Measurements from ENCODE around the gene RAN. TPM values are rescaled to one million over a fixed set of nuclear protein-coding genes. Genes with fewer than 3 reads are reported as not detected.

Gene RAN
- 165 and 364 TPM in 2 replicates for total RNA-seq

GRCh38 chr12:130871286-130872178 is at the start of gene RAN:
RAN (plus strand) TSS chr12:130872066; CDS start chr12:130872594, 528 bp downstream.

GRCh38 chr12:130838951-130839769 is 32.7 kb upstream of the RAN start, which contains the start of gene STX2:
STX2 (minus strand) TSS chr12:130839250; CDS start chr12:130839099, 151 bp downstream.

Other genes with a start within 250 kb of the RAN start
- gene RIMBP2, start 155.8 kb upstream of the RAN start, total RNA-seq, result not detected in 2 replicates
- 19.6 and 28.7 TPM in 2 replicates for gene STX2, start 32.8 kb upstream of the RAN start, total RNA-seq
- 0.40 and 0.78 TPM in 2 replicates for gene ADGRD1, start 81.8 kb downstream of the RAN start, total RNA-seq

Measured in epithelial cell of alveolus of lung (primary cell).